GM23248 (cell line): ENCODE results near the gene NCOA3.

ENCODE experiments used
- EZH2 ChIP-seq: fragments of 200-600 bp; sonication (generic); IDR thresholded peaks from 2 replicates; pipeline ENCODE4 v1.6.1; 2018; ENCODE audit warnings: antibody characterized with exemption, mild to moderate bottlenecking; ENCODE audit not compliant: insufficient read depth, poor library complexity, severe bottlenecking
- EZH2phosphoT487 ChIP-seq: fragments of 200-600 bp; sonication (generic); IDR thresholded peaks from 2 replicates; pipeline ENCODE4 v1.6.1; 2018; ENCODE audit warnings: antibody characterized with exemption, moderate library complexity, mild to moderate bottlenecking, low read depth; ENCODE audit not compliant: insufficient read depth

- TF ChIP-seq EZH2 (no peak), EZH2phosphoT487 (no peak)
These were observed 45.6 kb upstream of the NCOA3 start for GRCh38 chr20:47456041-47456537.
